H1 (cell line): Measurements from ENCODE around the gene CYTL1. TPM values are rescaled to one million over a fixed set of nuclear protein-coding genes. Genes with fewer than 3 reads are reported as not detected.

Experiments
- CTCF ChIA-PET: fragments of 300-600 bp; sonication (Branson Sonifier 250); formaldehyde crosslinking; loops from one replicate; lab custom pipeline; 2021; ENCODE audit not compliant: partially characterized antibody; lab: Charles Lee
- POLR2A ChIA-PET: fragments of 300-600 bp; sonication (Branson Sonifier 250); formaldehyde crosslinking; loops from one replicate; lab custom pipeline; 2021; ENCODE audit warnings: inconsistent platforms; ENCODE audit not compliant: partially characterized antibody; lab: Charles Lee
- DNase-seq, 2 experiments: peaks; one replicate each; pipeline versions ENCODE4 v3.0.0 to v3.0.0-alpha.2; 2010 to 2022; ENCODE audit warnings: low spot score in 2 of 2, low read depth in 1 of 2, mixed read lengths in 1 of 2
- FAIRE-seq: peaks from 2 replicates; lab custom pipeline; 2011; peaks lifted over from hg19 to GRCh38; lab: Jason Lieb, UNC
- H2AFZ ChIP-seq: 2 replicates; pipeline ENCODE4 v1.8.1; 2012; ENCODE audit warnings: low read length, inconsistent platforms
- H2AK5ac ChIP-seq: 2 replicates; pipeline ENCODE4 v1.6.1; 2013; ENCODE audit warnings: low read depth, low read length
- H2BK120ac ChIP-seq: replicated peaks from 2 replicates; pipeline ENCODE3; 2013; ENCODE audit warnings: low read depth, low read length, inconsistent platforms
- H2BK12ac ChIP-seq: 2 replicates; pipeline ENCODE4 v1.6.1; 2013; ENCODE audit warnings: low read depth, low read length
- H2BK15ac ChIP-seq: 2 replicates; pipeline ENCODE4 v1.6.1; 2013; ENCODE audit warnings: low read length
- H2BK20ac ChIP-seq: 2 replicates; pipeline ENCODE4 v1.6.1; 2013; ENCODE audit warnings: low read length
- H2BK5ac ChIP-seq: 2 replicates; pipeline ENCODE4 v1.6.1; 2013; ENCODE audit warnings: low read depth, low read length
- H3K14ac ChIP-seq: 2 replicates; pipeline ENCODE4 v1.6.1; 2013; ENCODE audit warnings: inconsistent platforms; ENCODE audit not compliant: insufficient read length
- H3K18ac ChIP-seq: 2 replicates; pipeline ENCODE4 v1.6.1; 2013; ENCODE audit warnings: low read length; ENCODE audit errors: extremely low read depth
- H3K23ac ChIP-seq: 2 replicates; pipeline ENCODE4 v1.6.1; 2013; ENCODE audit warnings: inconsistent platforms; ENCODE audit not compliant: insufficient read length
- H3K23me2 ChIP-seq: 2 replicates; pipeline ENCODE4 v1.6.1; 2013; ENCODE audit warnings: low read depth, low read length
- H3K27ac ChIP-seq: 2 replicates; pipeline ENCODE4 v1.6.1; 2011; ENCODE audit warnings: low read depth, low read length, inconsistent platforms
- H3K27me3 ChIP-seq, 4 experiments: replicated peaks in 1 of 4; 1 replicate in 1 of 4; 2 replicates in 3 of 4; pipeline versions ENCODE4 v1.6.1 to v1.8.1; 2011 to 2013; ENCODE audit warnings: low read length in 3 of 4, mild to moderate bottlenecking in 3 of 4, inconsistent platforms in 2 of 4, mixed read lengths in 2 of 4, moderate library complexity in 1 of 4; ENCODE audit not compliant: control insufficient read depth in 3 of 4, insufficient read depth in 3 of 4; ENCODE audit errors: extremely low read depth in 1 of 4
- H3K36me3 ChIP-seq, 4 experiments: 2 replicates each; pipeline versions ENCODE4 v1.6.1 to v1.8.1; 2011 to 2013; ENCODE audit warnings: mild to moderate bottlenecking in 4 of 4, low read length in 3 of 4, moderate library complexity in 2 of 4, control low read depth in 1 of 4, inconsistent platforms in 1 of 4; ENCODE audit not compliant: insufficient read depth in 4 of 4, control insufficient read depth in 2 of 4
- H3K4ac ChIP-seq: replicated peaks from 2 replicates; pipeline ENCODE3; 2013; ENCODE audit warnings: low read length, low read depth, mixed read lengths, inconsistent platforms; ENCODE audit not compliant: insufficient read length
- H3K4me1 ChIP-seq, 4 experiments: replicated peaks in 1 of 4; 1 replicate in 1 of 4; 2 replicates in 3 of 4; pipeline versions ENCODE4 v1.6.1 to v1.8.1; 2011 to 2013; ENCODE audit warnings: low read length in 3 of 4, inconsistent platforms in 2 of 4, mixed read lengths in 1 of 4; ENCODE audit not compliant: insufficient read depth in 4 of 4, control insufficient read depth in 3 of 4
- H3K4me2 ChIP-seq, 2 experiments: 2 replicates each; pipeline versions ENCODE4 v1.6.1 to v1.8.1; 2011 to 2013; ENCODE audit warnings: low read depth in 2 of 2, low read length in 2 of 2, control low read depth in 1 of 2, inconsistent platforms in 1 of 2, mild to moderate bottlenecking in 1 of 2; ENCODE audit not compliant: insufficient read depth in 1 of 2
- H3K4me3 ChIP-seq, 4 experiments: fragments of 200-600, 300-600 bp in 1 of 4; sonication (generic), shearing (Covaris generic), sonication (Bioruptor Twin) in 1 of 4; 2 replicates each; pipeline versions ENCODE4 v1.5.1 to v1.8.1; 2011 to 2016; ENCODE audit warnings: low read length in 4 of 4, low read depth in 3 of 4, control low read depth in 2 of 4, inconsistent platforms in 2 of 4, mild to moderate bottlenecking in 2 of 4, mixed read lengths in 1 of 4, moderate library complexity in 1 of 4; ENCODE audit not compliant: insufficient read depth in 2 of 4; ENCODE audit errors: extremely low read depth in 1 of 4
- H3K56ac ChIP-seq: replicated peaks from 2 replicates; pipeline ENCODE3; 2013; ENCODE audit warnings: low read depth, mild to moderate bottlenecking, mixed read lengths, low read length, inconsistent platforms; ENCODE audit not compliant: insufficient read length
- H3K79me1 ChIP-seq: 2 replicates; pipeline ENCODE4 v1.6.1; 2013; ENCODE audit warnings: low read depth, low read length, control low read depth
- H3K79me2 ChIP-seq, 2 experiments: 2 replicates each; pipeline versions ENCODE4 v1.6.1 to v1.8.1; 2012 to 2013; ENCODE audit warnings: low read length in 2 of 2, mild to moderate bottlenecking in 2 of 2, inconsistent platforms in 1 of 2; ENCODE audit not compliant: insufficient read depth in 2 of 2, control insufficient read depth in 1 of 2
- H3K9ac ChIP-seq, 4 experiments: replicated peaks in 1 of 4; 1 replicate in 1 of 4; 2 replicates in 3 of 4; pipeline versions ENCODE4 v1.6.1 to v1.8.1; 2011 to 2013; ENCODE audit warnings: low read depth in 3 of 4, low read length in 3 of 4, control low read depth in 2 of 4, mild to moderate bottlenecking in 2 of 4, moderate library complexity in 2 of 4, inconsistent platforms in 1 of 4; ENCODE audit errors: extremely low read depth in 1 of 4
- H3K9me3 ChIP-seq, 2 experiments: 2 replicates each; pipeline versions ENCODE4 v1.6.1 to v1.8.1; 2012 to 2013; ENCODE audit warnings: mild to moderate bottlenecking in 2 of 2, moderate library complexity in 2 of 2, control low read depth in 1 of 2, inconsistent platforms in 1 of 2, low read depth in 1 of 2, low read length in 1 of 2, mixed read lengths in 1 of 2; ENCODE audit not compliant: insufficient read depth in 2 of 2
- H4K20me1 ChIP-seq, 2 experiments: replicated peaks in 1 of 2; 2 replicates each; pipeline versions ENCODE3 to v1.8.1; 2011 to 2013; ENCODE audit warnings: inconsistent platforms in 2 of 2, low read length in 2 of 2, mild to moderate bottlenecking in 1 of 2; ENCODE audit not compliant: insufficient read depth in 2 of 2, control insufficient read depth in 1 of 2
- H4K5ac ChIP-seq: 2 replicates; pipeline ENCODE4 v1.6.1; 2013; ENCODE audit warnings: low read length, low read depth, mixed read lengths, inconsistent platforms; ENCODE audit not compliant: insufficient read length
- H4K8ac ChIP-seq: 2 replicates; pipeline ENCODE4 v1.8.0; 2013; ENCODE audit warnings: mild to moderate bottlenecking, moderate library complexity, low read length, inconsistent platforms; ENCODE audit not compliant: insufficient read depth; ENCODE audit errors: extremely low read depth
- H4K91ac ChIP-seq: replicated peaks from 2 replicates; pipeline ENCODE3; 2013; ENCODE audit warnings: low read length, mixed read lengths, inconsistent platforms; ENCODE audit not compliant: insufficient read length
- BCL11A ChIP-seq, 2 experiments: IDR thresholded peaks; one replicate each; pipeline ENCODE4 v1.6.1; 2011; ENCODE audit warnings: low read depth in 2 of 2, low read length in 2 of 2, mild to moderate bottlenecking in 2 of 2
- CEBPB ChIP-seq: IDR thresholded peaks from 2 replicates; pipeline ENCODE4 v1.6.1; 2012; ENCODE audit warnings: low read depth, low read length
- CREB1 ChIP-seq: IDR thresholded peaks from 2 replicates; pipeline ENCODE4 v1.6.1; 2012; ENCODE audit warnings: inconsistent platforms
- EGR1 ChIP-seq: IDR thresholded peaks from 2 replicates; pipeline ENCODE4 v1.6.1; 2011; ENCODE audit warnings: low read depth, low read length, borderline replicate concordance
- EZH2 ChIP-seq: fragments of 200-600 bp; sonication (generic); IDR thresholded peaks from 2 replicates; pipeline ENCODE4 v1.7.1; 2012; ENCODE audit warnings: low read depth, mild to moderate bottlenecking, moderate library complexity, low read length, inconsistent platforms; ENCODE audit not compliant: severe bottlenecking
- KDM1A ChIP-seq: fragments of 200-600, 300-600 bp; sonication (generic); IDR thresholded peaks from 2 replicates; pipeline ENCODE4 v1.7.1; 2016; ENCODE audit warnings: mild to moderate bottlenecking, low read length, borderline replicate concordance
- TCF12 ChIP-seq: IDR thresholded peaks from 2 replicates; pipeline ENCODE4 v1.6.1; 2011; ENCODE audit warnings: low read depth, mild to moderate bottlenecking, low read length
- YY1 ChIP-seq: IDR thresholded peaks from 2 replicates; pipeline ENCODE4 v1.6.1; 2011; ENCODE audit warnings: low read depth, mild to moderate bottlenecking, low read length
- WGBS, 2 experiments: shearing (Covaris generic) in 1 of 2; methylation state at CpG; one replicate each; pipeline versions ENCODE4 v1.1.6 to v1.1.7; 2013 to 2015; ENCODE audit warnings: low lambda C conversion rate in 2 of 2, mixed read lengths in 2 of 2, inconsistent platforms in 1 of 2, low coverage in 1 of 2, missing lambda C conversion rate in 1 of 2; ENCODE audit not compliant: insufficient replicate concordance in 2 of 2, insufficient coverage in 1 of 2, insufficient read length in 1 of 2; ENCODE audit errors: extremely low coverage in 1 of 2, missing lambda C conversion rate in 1 of 2; 5-methylcytosine and 5-hydroxymethylcytosine counted together
- polyA plus RNA-seq, 7 experiments: library from polyadenylated mRNA; depleted of rRNA in 3 of 7; stranded (reverse) in 5 of 7; unstranded in 2 of 7; fragments of >200 nt in 5 of 7; fragments of 200-250 nt in 2 of 7; gene quantifications; 1 replicate in 5 of 7; 2 replicates in 1 of 7; 4 replicates in 1 of 7; pipeline versions ENCODE4 v1.2.1 to v1.2.3, GENCODE V29; 2011 to 2013; ENCODE audit warnings: missing spikeins in 2 of 7, mixed read lengths in 2 of 7
- total RNA-seq: library from RNA; stranded (reverse); fragmentation: NEBNext Ultra II Directional; extraction: Animal tissue kit (Norgen Biotek cat#: 25700); gene quantifications from 2 replicates; pipeline ENCODE4 v1.2.1, GENCODE V29; 2021

Gene CYTL1
- total and polyA plus RNA-seq, 2 of the 8 experiments (the other 6 are each of a cell fraction or from before 2014, with no cell fraction given): 8.6 to 9.8 TPM

DNA sequence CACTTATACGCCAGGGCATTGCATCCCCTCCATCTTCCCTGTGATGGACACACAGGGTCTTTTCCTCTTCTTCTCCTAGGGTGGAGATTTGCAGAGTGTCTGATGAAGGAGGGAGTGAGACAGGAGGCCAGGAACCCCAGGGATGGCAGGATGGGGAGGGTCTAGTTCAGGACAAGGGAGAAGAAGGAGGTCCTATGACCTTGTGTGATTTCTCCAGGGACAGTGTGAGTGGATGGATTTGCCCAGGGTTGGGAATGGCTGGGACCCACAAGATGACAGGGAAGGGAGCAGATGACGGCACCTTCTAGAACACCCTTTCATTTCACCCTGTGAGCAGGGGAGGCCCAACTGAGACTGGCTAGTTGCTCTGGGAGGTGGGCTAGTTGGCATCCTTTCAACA is 34.2 kb downstream of the CYTL1 start:
- Histone ChIP-seq H3K27me3 (no peaks in the 10 kb centered on the region), H3K36me3 (no peaks in the 10 kb centered on the region), H3K4me2 (no peak overlapping the region), H3K18ac (no peak overlapping the region), H4K8ac (no peak overlapping the region), H3K4me1 (no peaks in the 10 kb centered on the region), H3K9me3 (no peaks in the 10 kb centered on the region), H3K56ac (no peak overlapping the region), H2BK15ac (no peak overlapping the region), H3K79me1 (no peaks in the 10 kb centered on the region), H2BK5ac (no peak overlapping the region), H2AK5ac (no peak overlapping the region), H4K20me1 (no peaks in the 10 kb centered on the region), H3K27ac (no peak overlapping the region), H3K79me2 (no peaks in the 10 kb centered on the region), H2BK20ac (no peak overlapping the region), H4K5ac (no peak overlapping the region), H2BK120ac (no peak overlapping the region), H2BK12ac (no peak overlapping the region), H3K14ac (no peak overlapping the region), H3K9ac (no peak overlapping the region), H3K4me3 (no peak overlapping the region), H3K23me2 (peaks cover 2% of the 10 kb centered on the region; the same call in 1 of the 2 replicates), H2AFZ (no peak overlapping the region), H3K4ac (no peak overlapping the region), H4K91ac (no peak overlapping the region), H3K23ac (no peak overlapping the region)
- 83% methylated on average over 2 of the region's 2 CpGs; no CpG with 5 or more reads in 1 of the 2 experiments for WGBS, 2 experiments
- no peak for TF ChIP-seq YY1
- TF ChIP-seq BCL11A (IDR thresholded peaks at IDR 0.05; ENCODE audit: low read depth in 2 of 2, low read length in 2 of 2): no peak
- TF ChIP-seq CEBPB: no peak
- TF ChIP-seq CREB1: no peak
- no peak for TF ChIP-seq EZH2
- TF ChIP-seq KDM1A: no peak
- no peak for TF ChIP-seq EGR1
- TF ChIP-seq TCF12: no peak
- POLR2A ChIA-PET: no interaction called here
- no peak for FAIRE-seq
- CTCF ChIA-PET: interaction anchor here (0.7 to 1.6 kb wide), 4 partner anchors 9 to 385 kb away, joined by 3 to 10 read pairs (median 3); no protein-coding TSS in a partner anchor
- no peak for DNase-seq
